MM.1S (cell line): ENCODE results near the gene DNM1.

ENCODE experiments used
- CTCF ChIP-seq: fragments of 300-600 bp; sonication (generic); IDR thresholded peaks from 2 replicates; pipeline ENCODE4 v1.5.1; 2016; ENCODE audit warnings: antibody characterized with exemption, low read length, mixed read lengths
- EZH2 ChIP-seq: fragments of 300-600 bp; sonication (generic); optimal IDR thresholded peaks from 2 replicates; pipeline ENCODE3; 2017; ENCODE audit warnings: low read depth, mild to moderate bottlenecking, antibody characterized with exemption, low read length, mixed read lengths
- EZH2phosphoT487 ChIP-seq: fragments of 300-600 bp; sonication (generic); IDR thresholded peaks from 2 replicates; pipeline ENCODE4 v1.6.1; 2018; ENCODE audit warnings: antibody characterized with exemption, low read length

GRCh38 chr9:128297221-128297773 is 94.1 kb downstream of the DNM1 start:
- TF ChIP-seq CTCF (no peak), EZH2phosphoT487 (no peak), EZH2 (no peak)
